ENCODE data around the gene KCNQ1. TPM values are rescaled to one million over a fixed set of nuclear protein-coding genes. Genes with fewer than 3 reads are reported as not detected.

The KCNQ1 gene
- total RNA-seq, 1 experiment from 2014 or later = 2.5 TPM

GRCh38 chr11:2643746-2644145 lies 198.9 kb downstream of the KCNQ1 start (continued):
- no peak for TF ChIP-seq PRDM15 (CRISPR knock-in tag; IDR thresholded peaks at IDR 0.05)
- no peak for TF ChIP-seq HMGXB4 (CRISPR knock-in tag; IDR thresholded peaks at IDR 0.05)
- TF ChIP-seq GABPB1 (CRISPR knock-in tag; IDR thresholded peaks at IDR 0.05) = no peak
- TF ChIP-seq ATF3 (CRISPR knock-in tag; conservative IDR thresholded peaks at IDR 0.05) = no peak
- no peak for TF ChIP-seq OVOL2 (CRISPR knock-in tag; IDR thresholded peaks at IDR 0.05; ENCODE audit: borderline replicate concordance)
- TF ChIP-seq CDX4 (CRISPR knock-in tag; IDR thresholded peaks at IDR 0.05; ENCODE audit: borderline replicate concordance) = no peak
- no peak for TF ChIP-seq SMAD3 (CRISPR knock-in tag; IDR thresholded peaks at IDR 0.05; ENCODE audit: borderline replicate concordance)
- TF ChIP-seq MXD4 (CRISPR knock-in tag; IDR thresholded peaks at IDR 0.05; ENCODE audit: borderline replicate concordance) = no peak
- TF ChIP-seq SOX15 (CRISPR knock-in tag; IDR thresholded peaks at IDR 0.05) = no peak

GRCh38 chr11:2644844-2645778 lies 200.3 kb downstream of the KCNQ1 start:
- ChIA-PET CTCF (no interaction called here), POLR2A (interaction anchor here (0.6 kb wide), 1 partner anchor 266 kb away, joined by 3 read pairs; no protein-coding TSS in a partner anchor)
- Mint-ChIP-seq H3K27me3 (ENCODE audit: low read depth) (peaks cover 100% of the 10 kb centered on the region; the same call in 1 of the 2 replicates), H3K4me3 (no peak overlapping the region), H3K9me3 (peaks cover 90% of the 10 kb centered on the region), H3K4me1 (no peaks in the 10 kb centered on the region), H3K36me3 (peaks cover 94% of the 10 kb centered on the region), H3K27ac (no peak overlapping the region)
- no peak for TF ChIP-seq ZNF532 (CRISPR knock-in tag; IDR thresholded peaks at IDR 0.05; ENCODE audit: borderline replicate concordance)
- TF ChIP-seq ZNF425 (CRISPR knock-in tag; conservative IDR thresholded peaks at IDR 0.05) = no peak
- no peak for TF ChIP-seq MAX (CRISPR knock-in tag; IDR thresholded peaks at IDR 0.05)
- DNase-seq (ENCODE audit: low spot score) (no peak), ATAC-seq (no peak)

Measured in WTC11 (cell line).